SKM-1 treated with dmso at 0.1 percent for 144 hours (cell line): Measurements from ENCODE around the gene BCAR1.
"Not testable (repeated sequence)": the region's sequence is repeated elsewhere in the genome, so short reads cannot be mapped to it uniquely, and the experiment has no call there.

Experiments used
- DNase-seq: peaks from one replicate; lab custom pipeline; 2025; ENCODE audit not compliant: unreplicated experiment; lab: John Stamatoyannopoulos, UW

The BCAR1 gene

GRCh38 chr16:75272097-75272551 lies 20.7 kb upstream of the BCAR1 start:
- peak; percentile 60 for DNase-seq

- no peak for DNase-seq
These were observed 20.1 kb upstream of the BCAR1 start for GRCh38 chr16:75271441-75272096.

GRCh38 chr16:75269358-75269757 lies 17.9 kb upstream of the BCAR1 start:
- DNase-seq, result not testable (repeated sequence)

GRCh38 chr16:75267631-75268264 lies 16.3 kb upstream of the BCAR1 start:
- no peak for DNase-seq

GRCh38 chr16:75266738-75267630 lies 15.6 kb upstream of the BCAR1 start:
- DNase-seq, result no peak

- no peak for DNase-seq
These were observed 14.7 kb upstream of the BCAR1 start for GRCh38 chr16:75265911-75266701.

GRCh38 chr16:75264999-75265910 lies 13.8 kb upstream of the BCAR1 start:
- no peak for DNase-seq

GRCh38 chr16:75264457-75264998 lies 13.1 kb upstream of the BCAR1 start:
- no peak for DNase-seq

- no peak for DNase-seq
These were observed 12.6 kb upstream of the BCAR1 start for GRCh38 chr16:75263963-75264445.

- no peak for DNase-seq
These were observed 12.0 kb upstream of the BCAR1 start for GRCh38 chr16:75263291-75263962.

- DNase-seq, result no peak
These were observed 11.3 kb upstream of the BCAR1 start for GRCh38 chr16:75262800-75263127.

- DNase-seq, result no peak
These were observed 10.8 kb upstream of the BCAR1 start for GRCh38 chr16:75262104-75262799.

GRCh38 chr16:75261590-75262078 lies 10.2 kb upstream of the BCAR1 start:
- no peak for DNase-seq

- no peak for DNase-seq
These were observed 9.6 kb upstream of the BCAR1 start for GRCh38 chr16:75260851-75261589.

GRCh38 chr16:75258807-75259141 lies 7.3 kb upstream of the BCAR1 start:
- DNase-seq, result no peak

GRCh38 chr16:75257886-75258806 lies 6.7 kb upstream of the BCAR1 start:
- no peak for DNase-seq
